Caco-2 (cell line): ENCODE measurements around the gene BCL6. TPM values are rescaled to one million over a fixed set of nuclear protein-coding genes. Genes with fewer than 3 reads are reported as not detected.
A peak's percentile ranks its signal among the peaks of the same experiment; 100 is the strongest.

ENCODE experiments used
- BruUV-seq: library from RNA; stranded (reverse); fragments of 400-500 nt; replicated peaks from 2 replicates; lab custom pipeline; 2021; lab: Mats Ljungman, UMichigan
- CTCF ChIA-PET: fragments of 300-600 bp; sonication (Branson Sonifier 250); formaldehyde crosslinking; loops from one replicate; lab custom pipeline; 2022; ENCODE audit warnings: antibody characterized with exemption; lab: Charles Lee
- POLR2A ChIA-PET: fragments of 300-600 bp; sonication (Branson Sonifier 250); formaldehyde crosslinking; loops from one replicate; lab custom pipeline; 2022; ENCODE audit warnings: antibody characterized with exemption; lab: Charles Lee
- DNase-seq, 2 experiments: peaks; one replicate each; pipeline versions ENCODE4 v3.0.0 to v3.0.0-alpha.2; 2020 to 2022
- H3K27me3 ChIP-seq: replicated peaks from 2 replicates; pipeline ENCODE4 v1.6.0; 2011; ENCODE audit warnings: low read length; ENCODE audit not compliant: control insufficient read depth, insufficient read depth
- H3K36me3 ChIP-seq: 2 replicates; pipeline ENCODE4 v1.5.1; 2011; ENCODE audit warnings: low read length; ENCODE audit not compliant: control insufficient read depth, insufficient read depth
- H3K4me1 ChIP-seq: fragments of 250-450 bp; sonication (Bioruptor Pico); 2 replicates; pipeline ENCODE4 v1.5.1; 2020; ENCODE audit warnings: mild to moderate bottlenecking
- H3K4me3 ChIP-seq: 2 replicates; pipeline ENCODE4 v1.5.1; 2011; ENCODE audit warnings: low read depth, mild to moderate bottlenecking, control low read depth, low read length
- H3K9me3 ChIP-seq: fragments of 250-450 bp; sonication (Bioruptor Pico); 2 replicates; pipeline ENCODE4 v1.5.1; 2020; ENCODE audit warnings: mild to moderate bottlenecking, moderate library complexity
- H3K27ac Mint-ChIP-seq: one replicate; pipeline ENCODE4 v1.8.0; 2022; ENCODE audit warnings: mixed read lengths; ENCODE audit not compliant: unreplicated experiment
- H3K27me3 Mint-ChIP-seq: one replicate; pipeline ENCODE4 v1.8.0; 2022; ENCODE audit warnings: mixed read lengths; ENCODE audit not compliant: insufficient read depth, unreplicated experiment
- H3K36me3 Mint-ChIP-seq: one replicate; pipeline ENCODE4 v1.8.0; 2022; ENCODE audit warnings: mild to moderate bottlenecking, mixed read lengths; ENCODE audit not compliant: insufficient read depth, unreplicated experiment
- H3K4me1 Mint-ChIP-seq: one replicate; pipeline ENCODE4 v1.8.0; 2022; ENCODE audit warnings: low read depth, mixed read lengths; ENCODE audit not compliant: unreplicated experiment
- H3K4me3 Mint-ChIP-seq: one replicate; pipeline ENCODE4 v1.8.0; 2022; ENCODE audit warnings: mild to moderate bottlenecking, moderate library complexity, mixed read lengths; ENCODE audit not compliant: unreplicated experiment
- H3K9me3 Mint-ChIP-seq: one replicate; pipeline ENCODE4 v1.8.0; 2022; ENCODE audit warnings: mixed read lengths; ENCODE audit not compliant: unreplicated experiment
- CTCF ChIP-seq, 2 experiments: fragments of 200-600 bp in 1 of 2; IDR thresholded peaks; 1 replicate in 1 of 2; 2 replicates in 1 of 2; pipeline versions ENCODE4 v1.5.1 to v1.8.0; 2011 to 2022; ENCODE audit warnings: antibody characterized with exemption in 1 of 2, control low read depth in 1 of 2, inconsistent platforms in 1 of 2, low read depth in 1 of 2, low read length in 1 of 2, mild to moderate bottlenecking in 1 of 2, moderate library complexity in 1 of 2; ENCODE audit not compliant: insufficient read depth in 1 of 2, severe bottlenecking in 1 of 2, unreplicated experiment in 1 of 2
- intact Hi-C: fragments of 100-400 bp; cut with micrococcal nuclease; formaldehyde crosslinking; loops from one replicate; pipeline ENCODE4 v1.10.0; 2022; ENCODE audit not compliant: unreplicated experiment
- total RNA-seq: library from RNA; stranded (reverse); gene quantifications from 2 replicates; pipeline ENCODE4 v1.2.3, GENCODE V29; 2022

The BCL6 gene
- total RNA-seq, 1 experiment from 2014 or later = 40.4 TPM

DNA sequence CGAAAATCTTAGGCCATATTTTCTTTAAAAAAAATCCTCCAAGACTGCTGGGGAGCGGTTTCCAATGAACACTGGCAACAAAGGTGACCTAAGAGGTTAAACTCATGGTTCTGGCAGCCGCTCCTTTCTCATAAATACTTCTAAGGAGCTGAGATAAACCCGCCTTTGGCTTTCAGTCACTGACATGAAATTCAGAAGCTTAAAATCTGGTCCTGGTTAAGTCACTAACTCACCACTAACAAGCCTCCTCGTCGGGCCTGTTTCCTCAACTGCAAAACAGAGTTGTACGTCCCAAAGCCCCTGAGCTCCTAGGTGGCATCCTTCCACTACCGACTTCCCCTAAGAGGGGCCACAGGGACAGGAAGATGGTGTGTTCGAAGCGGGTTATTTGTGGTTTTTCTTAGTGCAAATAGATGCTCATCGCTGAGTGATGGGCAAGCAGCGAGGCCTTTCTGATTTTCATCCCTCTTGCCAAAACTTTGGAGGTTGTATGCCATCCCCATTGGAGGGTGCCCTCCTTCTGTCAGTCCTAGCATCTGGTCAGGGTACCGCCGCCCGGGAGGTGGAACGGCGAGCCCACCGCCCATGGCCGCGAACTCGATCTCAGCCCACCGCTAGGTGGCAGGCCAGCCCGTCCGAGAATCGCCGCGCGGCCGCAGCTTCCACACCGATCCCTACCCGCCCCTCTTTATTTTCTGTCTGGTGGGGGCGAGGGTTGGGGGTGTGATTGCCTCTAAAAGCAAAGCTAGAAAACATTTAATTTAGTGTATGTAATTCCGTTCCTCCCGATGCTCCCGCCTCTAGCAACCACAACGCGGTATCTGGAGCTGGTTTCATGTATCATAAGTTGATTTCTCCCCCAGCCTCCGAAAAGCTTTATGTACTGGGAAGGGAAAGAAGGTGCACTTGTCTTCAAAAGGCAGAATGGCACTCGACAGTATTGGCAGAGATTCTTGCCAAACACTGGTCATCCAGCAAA lies 4.6 kb downstream of the BCL6 start:
- BruUV-seq = no TSS peak
- CTCF ChIA-PET = interaction anchor here (0.5 to 2.3 kb wide), 28 partner anchors 9 to 1493 kb away, joined by 3 to 18 read pairs (median 3); partner anchors contain the start of gene LPP
- no peaks in the 10 kb centered on the region for H3K27me3 Mint-ChIP-seq
- H3K36me3 Mint-ChIP-seq = peaks cover 41% of the 10 kb centered on the region
- intact Hi-C loops = loop anchor here (5.0 to 10.0 kb wide), 7 partner anchors 542 to 1492 kb away; no protein-coding TSS in a partner anchor
- H3K4me1 ChIP-seq = peaks cover 13% of the 10 kb centered on the region; the same call in 1 of the 2 replicates
- peaks cover 5% of the 10 kb centered on the region for H3K4me1 Mint-ChIP-seq
- TF ChIP-seq CTCF (IDR thresholded peaks at IDR 0.05; ENCODE audit: insufficient read depth in 1 of 2, low read depth in 1 of 2, low read length in 1 of 2, severe bottlenecking in 1 of 2, unreplicated experiment in 1 of 2) = peak; percentile 86 to 93
- POLR2A ChIA-PET = interaction anchor here (0.7 to 1.0 kb wide), 2 partner anchors 68 to 312 kb away, joined by 3 read pairs; no protein-coding TSS in a partner anchor
- no peaks in the 10 kb centered on the region for H3K9me3 ChIP-seq
- no peaks in the 10 kb centered on the region for H3K9me3 Mint-ChIP-seq
- peak overlapping the region; percentile 34 for H3K4me3 ChIP-seq
- H3K27me3 ChIP-seq = no peaks in the 10 kb centered on the region
- peak; percentile 50 to 76 for DNase-seq
- H3K4me3 Mint-ChIP-seq = peak overlapping the region; percentile 73
- H3K27ac Mint-ChIP-seq = peak overlapping the region; percentile 49
- H3K36me3 ChIP-seq = peaks cover 1% of the 10 kb centered on the region; the same call in 1 of the 2 replicates

DNA sequence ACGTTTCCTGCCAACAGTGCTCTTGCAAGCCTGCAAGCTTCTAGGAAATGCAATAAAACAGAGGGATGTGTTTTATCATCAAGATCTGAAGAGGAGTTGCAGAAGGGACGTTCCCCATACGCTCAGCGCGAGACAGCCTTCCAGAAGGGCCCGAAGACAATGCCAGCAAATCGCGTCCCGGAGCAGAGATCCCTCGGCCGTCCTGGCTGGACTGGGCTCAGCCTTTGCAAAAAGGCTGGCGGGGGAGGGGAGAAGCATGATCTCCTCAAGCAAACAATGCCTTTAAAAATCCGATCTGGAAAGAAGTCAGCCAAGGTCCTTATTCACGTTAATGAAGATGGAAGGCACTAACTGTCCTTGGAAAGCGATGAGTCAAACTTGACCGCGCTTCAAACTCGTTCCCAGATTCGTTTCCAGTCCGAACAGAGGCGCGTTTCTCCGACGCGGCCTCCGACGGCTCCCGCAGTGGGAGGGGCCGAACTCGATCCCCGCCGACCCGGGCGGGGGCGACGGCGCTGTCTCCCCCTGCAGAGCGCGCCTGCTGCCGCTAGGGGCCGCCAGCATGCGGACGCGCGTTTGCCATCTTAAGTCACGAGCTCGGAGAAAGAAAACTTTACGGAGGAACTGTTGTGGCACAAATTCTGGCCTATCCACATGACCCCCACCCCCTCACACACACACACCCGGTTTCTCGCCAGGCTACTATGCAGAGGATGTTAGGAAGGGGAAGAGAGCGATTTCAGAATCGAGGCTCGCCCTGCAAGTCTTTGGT lies 5.5 kb downstream of the BCL6 start:
- peak; percentile 59 to 79 for DNase-seq
- H3K27me3 ChIP-seq = no peaks in the 10 kb centered on the region
- peak; percentile 78 to 90 for TF ChIP-seq CTCF (IDR thresholded peaks at IDR 0.05; ENCODE audit: insufficient read depth in 1 of 2, low read depth in 1 of 2, low read length in 1 of 2, severe bottlenecking in 1 of 2, unreplicated experiment in 1 of 2)
- POLR2A ChIA-PET = interaction anchor here (0.9 to 1.0 kb wide), 2 partner anchors 69 to 71 kb away, joined by 3 to 4 read pairs; no protein-coding TSS in a partner anchor
- H3K9me3 ChIP-seq = no peaks in the 10 kb centered on the region
- H3K36me3 Mint-ChIP-seq = peaks cover 32% of the 10 kb centered on the region
- CTCF ChIA-PET = interaction anchor here (0.6 to 2.3 kb wide), 18 partner anchors 10 to 1494 kb away, joined by 3 to 18 read pairs (median 3); partner anchors contain the start of gene LPP
- peaks cover 5% of the 10 kb centered on the region for H3K4me1 Mint-ChIP-seq
- H3K27me3 Mint-ChIP-seq = no peaks in the 10 kb centered on the region
- intact Hi-C loops = loop anchor here (1.0 to 10.0 kb wide), 9 partner anchors 543 to 1493 kb away; no protein-coding TSS in a partner anchor
- peaks cover 13% of the 10 kb centered on the region; the same call in 1 of the 2 replicates for H3K4me1 ChIP-seq
- BruUV-seq = no TSS peak
- H3K27ac Mint-ChIP-seq = peak overlapping the region; percentile 52
- H3K36me3 ChIP-seq = peaks cover 1% of the 10 kb centered on the region; the same call in 1 of the 2 replicates
- H3K4me3 ChIP-seq = peak overlapping the region; percentile 34
- H3K4me3 Mint-ChIP-seq = peak overlapping the region; percentile 73
- H3K9me3 Mint-ChIP-seq = no peaks in the 10 kb centered on the region
